DOHH2 (cell line): ENCODE measurements around the gene CLIP2.

Experiments used
- CTCF ChIP-seq: fragments of 200-600 bp; sonication (generic); IDR thresholded peaks from one replicate; pipeline ENCODE4 v1.5.1; 2014; ENCODE audit warnings: antibody characterized with exemption, mild to moderate bottlenecking, low read depth, low read length; ENCODE audit not compliant: poor library complexity, severe bottlenecking
- EZH2phosphoT487 ChIP-seq: fragments of 200-600 bp; sonication (generic); IDR thresholded peaks from 2 replicates; pipeline ENCODE4 v1.6.1; 2017; ENCODE audit warnings: borderline replicate concordance, mild to moderate bottlenecking, antibody characterized with exemption, low read length, moderate library complexity, mixed read lengths

DNA sequence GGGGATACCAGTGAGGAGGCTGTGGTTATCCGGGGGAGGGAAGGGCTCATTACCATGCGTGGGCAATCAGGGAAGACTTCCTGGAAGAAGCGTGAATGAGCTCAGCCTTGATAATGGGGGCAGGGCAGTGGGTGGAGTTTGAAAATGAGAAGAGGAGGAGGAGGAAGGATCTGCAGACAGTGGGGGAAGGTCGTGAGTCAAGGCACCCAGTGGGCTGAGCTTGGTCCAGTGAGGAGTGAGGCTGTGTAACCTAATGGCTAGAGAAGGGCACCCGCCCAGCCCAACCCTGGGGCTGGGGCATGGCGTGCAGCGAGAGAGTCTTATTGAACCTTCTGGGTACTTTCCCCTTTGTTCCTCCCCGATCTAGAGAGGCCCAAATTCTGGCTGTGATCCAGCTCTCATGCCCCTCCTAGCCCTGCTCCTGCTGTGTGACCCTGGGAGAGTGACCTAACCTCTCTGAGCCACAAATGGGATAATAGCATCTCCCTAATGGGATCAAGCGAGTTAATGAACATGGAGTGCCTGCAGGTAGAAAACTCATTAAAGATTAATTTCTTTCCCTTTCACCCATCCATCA, 31.5 kb downstream of the CLIP2 start:
- no peak for TF ChIP-seq CTCF
- no peak for TF ChIP-seq EZH2phosphoT487
